ENCODE measurements around the gene PRR36.
A peak's percentile ranks its signal among the peaks of the same experiment; 100 is the strongest.

Gene PRR36

DNA sequence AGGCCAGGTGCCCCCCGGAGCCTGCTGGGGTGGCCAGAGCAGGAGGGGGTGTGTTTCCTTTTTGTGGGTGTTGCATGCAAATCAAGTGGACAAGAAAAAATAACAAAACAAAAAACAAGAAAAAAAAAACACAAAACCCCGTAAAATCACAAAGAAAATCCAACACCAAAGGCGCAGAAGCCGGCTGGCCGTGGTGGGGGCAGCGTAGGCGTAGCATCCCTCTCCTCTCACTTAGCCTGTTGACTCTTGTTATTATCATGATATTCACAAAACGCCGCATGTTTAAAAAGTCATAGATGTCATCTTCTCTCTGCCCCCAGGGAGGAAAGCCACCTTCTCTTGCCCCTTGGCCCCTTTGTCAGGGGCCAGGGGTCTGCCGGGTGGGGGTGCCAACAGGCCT is 39.5 kb upstream of the PRR36 start:
- DNase-seq (ENCODE audit: low read depth in 3 of 3), result no peak

GRCh38 chr19:7912697-7913564 is 38.7 kb upstream of the PRR36 start:
- DNase-seq (ENCODE audit: low read depth in 3 of 3), result no peak

DNA sequence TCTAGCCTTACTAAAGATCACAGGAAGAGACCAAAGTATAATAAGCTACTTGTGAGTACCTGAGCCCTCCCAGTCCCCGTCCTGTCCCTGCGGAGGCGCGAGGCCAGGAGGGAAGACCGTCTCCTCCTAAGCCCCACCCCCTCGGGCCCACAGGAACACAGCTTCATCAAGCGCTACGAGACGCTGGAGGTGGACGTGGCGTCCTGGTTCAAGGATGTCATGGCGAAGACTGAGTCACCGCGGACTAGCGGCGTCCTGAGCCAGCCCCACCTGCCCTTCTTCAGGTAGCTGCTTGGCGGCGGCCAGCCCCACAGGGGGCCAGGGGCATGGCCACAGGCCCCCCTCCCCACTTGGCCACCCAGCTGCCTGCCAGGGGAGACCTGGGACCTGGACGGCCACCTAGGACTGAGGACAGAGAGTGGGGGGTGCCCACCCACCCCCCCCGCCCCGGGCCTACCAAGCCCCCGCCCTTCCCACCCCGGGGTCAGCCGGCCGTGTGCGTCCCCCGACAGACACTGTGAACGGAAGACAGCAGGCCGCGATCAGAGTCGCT is 38.0 kb upstream of the PRR36 start:
- no peak for DNase-seq (ENCODE audit: low read depth in 3 of 3)

DNA sequence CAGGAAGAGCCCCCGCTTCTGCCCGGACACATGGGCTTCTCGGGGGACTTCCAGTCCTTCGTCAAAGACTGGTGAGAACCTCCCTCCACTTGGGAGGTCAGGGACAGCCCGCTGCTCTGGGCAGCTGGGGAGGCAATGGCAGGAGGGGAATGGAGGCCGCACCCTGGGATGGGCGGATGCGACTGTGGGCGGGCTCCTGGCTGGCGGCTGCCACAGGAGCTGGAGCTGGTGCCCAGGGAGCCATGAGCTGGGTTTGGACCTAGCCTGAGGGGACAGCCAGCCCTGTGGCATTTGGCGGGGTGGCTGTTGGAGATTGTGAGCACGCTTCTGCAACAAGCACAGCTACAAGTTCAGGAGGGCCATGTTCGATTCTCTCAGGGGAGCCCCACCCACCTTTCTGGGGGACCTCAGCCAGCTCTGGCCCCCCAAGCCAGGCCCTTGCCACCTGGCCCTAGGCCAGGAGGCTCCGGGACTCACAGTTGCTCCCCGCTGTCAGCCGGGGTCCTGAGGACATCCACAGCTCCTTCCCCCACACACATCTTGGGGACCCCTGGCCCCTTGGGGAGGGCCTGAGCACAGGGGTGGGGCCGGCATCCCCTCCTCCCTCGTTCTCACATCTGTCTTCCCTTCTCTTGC is 37.4 kb upstream of the PRR36 start:
- no peak for DNase-seq (ENCODE audit: low read depth in 3 of 3)

- no peak for DNase-seq (ENCODE audit: low read depth in 3 of 3)
Observed at GRCh38 chr19:7910321-7911161, 36.4 kb upstream of the PRR36 start.

DNA sequence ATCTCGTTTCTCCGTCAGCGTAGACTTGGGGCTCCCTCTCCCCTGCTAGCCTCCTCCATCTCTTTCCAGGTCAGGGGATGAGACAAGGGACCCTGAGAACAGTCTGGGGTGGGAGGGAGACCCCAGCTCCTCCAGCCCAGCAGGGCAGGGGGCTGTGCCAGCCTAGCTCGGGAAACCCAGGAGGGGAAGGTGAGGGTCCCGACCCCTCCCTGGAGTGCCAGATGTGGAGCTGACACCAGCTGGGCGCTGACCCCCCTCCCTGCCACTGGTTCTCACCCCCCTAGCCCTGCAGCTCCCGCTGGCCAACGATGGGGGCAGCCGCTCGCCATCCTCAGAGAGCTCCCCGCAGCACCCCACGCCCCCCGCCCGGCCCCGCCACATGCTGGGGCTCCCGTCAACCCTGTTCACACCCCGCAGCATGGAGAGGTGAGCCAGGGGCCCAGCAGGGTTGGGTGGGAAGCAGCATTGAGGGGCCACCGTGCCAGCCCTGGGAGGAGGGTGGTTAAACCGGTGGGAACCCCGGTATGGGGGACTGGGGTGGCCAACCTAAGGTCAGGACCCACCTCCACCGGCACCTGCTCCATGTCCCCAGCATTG is 35.4 kb upstream of the PRR36 start:
- no peak for DNase-seq (ENCODE audit: low read depth in 3 of 3)

GRCh38 chr19:7908742-7909461 is 34.7 kb upstream of the PRR36 start:
- no peak for DNase-seq (ENCODE audit: low read depth in 3 of 3)

DNA sequence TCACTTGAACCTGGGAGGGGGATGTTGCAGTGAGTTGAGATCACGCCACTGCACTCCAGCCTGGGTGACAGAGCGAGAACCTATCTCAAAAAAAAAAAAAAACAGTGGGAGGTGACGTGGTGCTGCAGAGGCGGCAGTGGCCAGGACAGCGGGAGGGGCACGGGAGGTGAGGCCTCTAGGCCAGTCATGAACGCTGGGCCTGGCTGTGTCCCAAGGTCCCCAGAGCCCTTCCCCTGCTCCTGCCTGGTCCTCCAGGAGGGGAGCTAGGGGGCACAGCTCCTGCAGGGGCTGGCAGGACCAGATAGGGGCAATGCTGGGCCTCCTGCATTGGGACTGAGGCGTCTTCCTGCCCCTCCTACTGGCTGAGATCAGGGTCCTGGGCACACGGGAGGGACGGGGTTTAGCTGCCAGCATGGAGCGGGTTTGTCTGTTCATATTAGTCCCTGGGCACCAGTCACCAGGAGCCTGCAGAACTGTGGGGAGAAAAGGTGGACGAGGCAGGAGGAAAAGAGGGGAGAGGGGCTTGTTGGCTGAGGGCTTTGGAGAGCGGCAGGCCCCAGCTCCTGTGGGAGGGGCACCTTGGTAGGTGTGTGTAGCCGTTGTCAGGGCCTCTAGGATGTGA is 34.0 kb upstream of the PRR36 start:
- no peak for DNase-seq (ENCODE audit: low read depth in 3 of 3)

GRCh38 chr19:7907544-7907943 is 33.4 kb upstream of the PRR36 start:
- no peak for DNase-seq (ENCODE audit: low read depth in 3 of 3)

- no peak for DNase-seq (ENCODE audit: low read depth in 3 of 3)
Observed at GRCh38 chr19:7907122-7907521, 32.9 kb upstream of the PRR36 start.

DNA sequence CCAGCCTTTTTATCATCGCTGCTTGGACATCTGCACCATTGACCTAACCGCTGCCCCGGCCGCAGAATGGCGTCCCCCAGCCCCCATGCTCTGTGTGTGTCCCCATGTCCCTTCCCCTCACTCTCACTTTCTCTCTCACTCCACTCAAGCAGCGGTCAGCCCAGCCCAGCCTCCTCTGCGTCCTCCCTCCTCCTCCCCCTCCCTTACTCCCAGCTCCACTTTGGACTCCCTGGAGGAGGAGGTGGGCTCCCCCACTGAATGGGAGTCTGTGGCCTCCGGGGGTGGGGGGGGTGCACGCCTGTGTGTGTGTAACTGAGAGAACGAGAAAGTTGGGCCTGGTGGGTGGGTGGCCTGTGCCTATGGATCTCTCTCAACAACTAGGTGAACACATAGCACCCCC is 31.7 kb upstream of the PRR36 start:
- DNase-seq (ENCODE audit: low read depth in 3 of 3), result no peak

GRCh38 chr19:7905268-7905667 is 31.1 kb upstream of the PRR36 start:
- no peak for DNase-seq (ENCODE audit: low read depth in 3 of 3)

DNA sequence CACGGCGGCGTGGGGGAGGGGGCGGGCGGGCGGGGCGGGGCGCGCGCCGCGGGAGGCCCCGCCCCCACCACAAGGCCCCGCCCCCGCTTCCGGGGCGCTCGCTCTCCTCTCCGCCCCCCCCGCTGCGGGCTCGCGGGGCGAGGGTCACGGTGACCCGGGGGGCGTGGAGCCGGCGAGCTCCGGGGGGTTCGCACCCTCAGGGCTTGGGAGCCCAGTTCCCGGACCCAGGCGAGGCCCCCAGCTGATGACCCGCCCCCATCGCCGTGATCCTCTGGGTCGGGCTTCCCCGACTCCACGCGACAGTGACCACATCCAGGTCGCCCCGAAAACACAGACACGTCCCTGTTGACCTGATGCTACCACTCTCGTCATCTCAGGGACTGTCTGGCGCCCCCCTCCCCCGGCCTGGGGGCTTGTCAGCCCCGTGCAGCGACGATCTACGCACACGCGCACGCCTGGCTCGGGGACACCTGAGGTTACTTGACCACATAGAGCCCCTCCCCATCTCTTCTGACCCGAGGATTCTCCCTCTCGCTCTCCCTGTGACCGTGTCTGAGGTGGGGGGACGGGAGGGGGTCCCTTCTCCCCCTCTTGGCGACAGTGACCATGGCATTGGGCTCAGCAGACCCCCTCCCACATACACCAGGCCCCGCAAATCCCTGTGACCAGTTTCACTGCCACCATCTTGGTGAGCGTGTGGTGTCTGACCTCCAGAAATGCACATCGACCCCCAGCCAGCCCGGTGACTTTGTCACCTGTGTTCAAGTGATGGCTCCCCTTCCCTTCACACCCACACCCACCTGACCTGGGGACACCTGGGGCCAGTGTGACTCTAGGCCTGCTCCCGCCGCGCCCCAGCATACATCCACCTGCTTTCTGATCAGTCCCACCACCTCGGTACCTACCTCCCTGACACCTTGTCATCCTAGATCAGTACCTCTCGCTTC is 30.2 kb upstream of the PRR36 start:
- DNase-seq (ENCODE audit: low read depth in 3 of 3), result peak in 1 of 3 donors; percentile 61

DNA sequence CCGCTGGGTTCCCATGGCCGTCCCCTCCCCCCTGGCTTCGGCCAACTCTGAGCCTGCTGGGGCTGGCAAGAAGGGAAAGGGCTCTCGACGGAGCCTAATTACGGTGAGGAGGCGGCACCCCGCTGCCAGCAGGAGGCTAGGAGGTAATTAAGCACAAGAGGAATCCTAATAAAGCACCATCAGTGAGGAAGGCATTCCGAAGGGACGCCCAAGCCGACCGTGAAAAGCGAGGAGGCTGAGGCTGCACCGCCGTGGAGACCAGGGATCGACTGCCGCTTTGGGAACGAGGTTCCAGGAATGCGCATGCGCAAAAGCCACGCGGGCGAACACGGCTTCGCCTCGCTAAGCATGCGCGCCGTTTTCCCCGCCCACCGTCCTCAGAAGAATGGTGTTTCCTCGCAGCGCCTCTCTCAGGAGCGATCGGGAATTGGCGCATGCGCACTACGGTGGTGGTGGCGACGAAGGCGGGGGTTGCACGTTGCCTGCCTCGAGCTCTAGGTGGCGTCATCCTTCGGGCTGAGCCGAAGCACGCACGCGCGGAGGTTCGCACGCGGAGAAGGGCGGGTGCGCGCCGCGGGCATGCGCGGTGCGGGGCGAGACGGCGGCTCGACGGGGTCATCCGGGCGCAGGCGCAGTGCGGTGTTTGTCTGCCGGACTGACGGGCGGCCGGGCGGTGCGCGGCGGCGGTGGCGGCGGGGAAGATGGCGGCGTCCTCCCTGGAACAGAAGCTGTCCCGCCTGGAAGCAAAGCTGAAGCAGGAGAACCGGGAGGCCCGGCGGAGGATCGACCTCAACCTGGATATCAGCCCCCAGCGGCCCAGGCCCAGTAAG is 29.3 kb upstream of the PRR36 start, which contains the start of gene MAP2K7:
Gene MAP2K7, plus strand, starts transcription at position 634 of the 830 bp plus-strand sequence. Its CDS starts 68 bp downstream, at position 702.
- peak; percentile 100 for DNase-seq (ENCODE audit: low read depth in 3 of 3)

- no peak for DNase-seq (ENCODE audit: low read depth in 3 of 3)
Observed at GRCh38 chr19:7902796-7903243, 28.6 kb upstream of the PRR36 start.

DNA sequence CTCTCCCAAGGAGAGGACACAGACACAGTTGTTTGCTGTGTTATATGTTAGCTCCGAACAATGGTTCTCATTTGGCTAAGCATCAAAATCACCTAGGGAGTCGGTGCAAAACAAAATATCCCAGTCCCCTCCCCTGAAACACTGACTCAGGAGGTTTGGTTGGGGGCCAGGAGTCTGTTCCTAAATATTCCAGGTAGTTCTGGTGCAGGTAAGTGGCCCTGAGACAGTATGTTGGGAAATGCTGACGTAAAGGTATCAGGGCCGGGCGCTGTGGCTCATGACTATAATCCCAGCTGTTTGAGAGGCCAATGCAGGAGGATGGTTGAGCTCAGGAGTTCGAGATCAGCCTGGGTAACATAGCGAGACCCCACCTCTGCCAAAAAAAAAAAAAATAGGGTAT is 27.1 kb upstream of the PRR36 start:
- DNase-seq (ENCODE audit: low read depth in 3 of 3), result no peak

- no peak for DNase-seq (ENCODE audit: low read depth in 3 of 3)
Observed at GRCh38 chr19:7900931-7901330, 26.7 kb upstream of the PRR36 start.

GRCh38 chr19:7900401-7900870 is 26.2 kb upstream of the PRR36 start:
- DNase-seq (ENCODE audit: low read depth in 3 of 3), result no peak

Data from stimulated activated CD4-positive, alpha-beta T cell treated with anti-CD3 and anti-CD28 coated beads, TNF-alpha, amount 100 ng/mL, for 48 hours (primary cell).